GM12878 (cell line): Measurements from ENCODE around the gene TEAD4. TPM values are rescaled to one million over a fixed set of nuclear protein-coding genes. Genes with fewer than 3 reads are reported as not detected.

Source experiments
- ATAC-seq: fragments of 200-7000 bp; cut with Tn5 transposase; 3 replicates; pipeline ENCODE4 v1.9.1; 2020; ENCODE audit warnings: mild to moderate bottlenecking, moderate library complexity
- BruUV-seq: library from RNA; stranded (reverse); fragments of 400-500 nt; replicated peaks from 2 replicates; lab custom pipeline; 2021; lab: Mats Ljungman, UMichigan
- CTCF ChIA-PET: fragments of 300-600 bp; sonication (Branson Sonifier 250); formaldehyde crosslinking; extraction: SDS; loops from one replicate; lab custom pipeline; 2021; ENCODE audit warnings: inconsistent platforms; lab: Yijun Ruan, JAX
- POLR2A ChIA-PET: fragments of 350-600 bp; formaldehyde crosslinking; extraction: SDS; loops from one replicate; lab custom pipeline; 2021; ENCODE audit warnings: inconsistent platforms; lab: Charles Lee
- RAD21 ChIA-PET: fragments of 300-600 bp; sonication (Branson Sonifier 250); formaldehyde crosslinking; loops from one replicate; lab custom pipeline; 2023; ENCODE audit warnings: antibody characterized with exemption; ENCODE audit not compliant: unreplicated experiment; lab: Charles Lee
- SMC1A ChIA-PET: fragments of 300-600 bp; sonication (Branson Sonifier 250); formaldehyde crosslinking; loops from one replicate; lab custom pipeline; 2023; ENCODE audit not compliant: unreplicated experiment, uncharacterized antibody; lab: Charles Lee
- DNase-seq: peaks from one replicate; pipeline ENCODE4 v3.0.0-alpha.2; 2011; ENCODE audit warnings: low read depth, low spot score
- FAIRE-seq: peaks from 3 replicates; lab custom pipeline; 2011; peaks lifted over from hg19 to GRCh38; lab: Jason Lieb, UNC
- H2AFZ ChIP-seq: 2 replicates; pipeline ENCODE4 v1.6.0; 2011; ENCODE audit warnings: low read depth, low read length, control low read depth; ENCODE audit not compliant: control insufficient read depth
- H3K27ac ChIP-seq: 2 replicates; pipeline ENCODE4 v1.5.1; 2011; ENCODE audit warnings: control low read depth; ENCODE audit not compliant: control insufficient read depth, insufficient read depth
- H3K27me3 ChIP-seq, 2 experiments: replicated peaks in 1 of 2; 2 replicates each; pipeline versions ENCODE4 v1.6.0 to v1.6.1; 2011; ENCODE audit warnings: low read length in 1 of 2; ENCODE audit not compliant: control insufficient read depth in 2 of 2, insufficient read depth in 2 of 2
- H3K36me3 ChIP-seq, 2 experiments: 2 replicates each; pipeline ENCODE4 v1.5.1; 2011; ENCODE audit warnings: low read length in 1 of 2; ENCODE audit not compliant: control insufficient read depth in 2 of 2, insufficient read depth in 2 of 2
- H3K4me1 ChIP-seq: 2 replicates; pipeline ENCODE4 v1.6.1; 2011; ENCODE audit warnings: mild to moderate bottlenecking, low read length, moderate library complexity, mixed read lengths; ENCODE audit not compliant: control insufficient read depth, insufficient read depth
- H3K4me2 ChIP-seq: 2 replicates; pipeline ENCODE4 v1.6.0; 2011; ENCODE audit warnings: control low read depth; ENCODE audit not compliant: control insufficient read depth, insufficient read depth
- H3K4me3 ChIP-seq: fragments of 200-600 bp; sonication (generic); 2 replicates; pipeline ENCODE4 v1.5.1; 2016
- H3K79me2 ChIP-seq: 2 replicates; pipeline ENCODE4 v1.6.0; 2011; ENCODE audit warnings: low read length; ENCODE audit not compliant: control insufficient read depth, insufficient read depth
- H3K9ac ChIP-seq: 2 replicates; pipeline ENCODE4 v1.8.0; 2011; ENCODE audit warnings: low read length, control low read depth, mixed read lengths; ENCODE audit not compliant: control insufficient read depth, insufficient read depth
- H3K9me3 ChIP-seq: replicated peaks from 3 replicates; pipeline ENCODE4 v1.5.1; 2011; ENCODE audit warnings: mild to moderate bottlenecking, low read length; ENCODE audit not compliant: control insufficient read depth, insufficient read depth
- H4K20me1 ChIP-seq: 2 replicates; pipeline ENCODE4 v1.6.0; 2011; ENCODE audit not compliant: control insufficient read depth, insufficient read depth
- BACH1 ChIP-seq: fragments of 450-650 bp; IDR thresholded peaks from 2 replicates; pipeline ENCODE4 v1.6.1; 2017; ENCODE audit warnings: mild to moderate bottlenecking, borderline replicate concordance
- CEBPB ChIP-seq, 2 experiments: fragments of 150-350 bp in 1 of 2; IDR thresholded peaks; 2 replicates each; pipeline ENCODE4 v1.6.1; 2012 to 2014; ENCODE audit warnings: low read depth in 2 of 2, low read length in 2 of 2, borderline replicate concordance in 1 of 2, inconsistent platforms in 1 of 2
- EGR1 ChIP-seq, 2 experiments: IDR thresholded peaks; 1 replicate in 1 of 2; 2 replicates in 1 of 2; pipeline ENCODE4 v1.6.1; 2011 to 2012; ENCODE audit warnings: low read depth in 2 of 2, low read length in 2 of 2, borderline replicate concordance in 1 of 2, mild to moderate bottlenecking in 1 of 2, moderate library complexity in 1 of 2
- HDAC6 ChIP-seq: fragments of 200-600 bp; sonication (generic); IDR thresholded peaks from one replicate; pipeline ENCODE4 v1.8.0; 2017; ENCODE audit warnings: antibody characterized with exemption; ENCODE audit not compliant: unreplicated experiment
- IRF5 ChIP-seq: fragments of 450-650 bp; IDR thresholded peaks from 2 replicates; pipeline ENCODE4 v1.6.1; 2017; ENCODE audit warnings: borderline replicate concordance
- KDM1A ChIP-seq: fragments of 200-600 bp; sonication (generic); IDR thresholded peaks from 2 replicates; pipeline ENCODE4 v1.6.1; 2016; ENCODE audit warnings: borderline replicate concordance
- MTA2 ChIP-seq: fragments of 450-650 bp; IDR thresholded peaks from 2 replicates; pipeline ENCODE4 v1.6.1; 2016; ENCODE audit warnings: low read depth, mild to moderate bottlenecking, moderate library complexity
- NR2F1 ChIP-seq: fragments of 450-650 bp; conservative IDR thresholded peaks from 2 replicates; pipeline ENCODE4 v1.6.1; 2017; ENCODE audit warnings: mild to moderate bottlenecking
- RAD21 ChIP-seq: IDR thresholded peaks from 2 replicates; pipeline ENCODE4 v1.6.1; 2011; ENCODE audit warnings: mild to moderate bottlenecking, low read depth, low read length, moderate library complexity; ENCODE audit not compliant: insufficient read depth
- TBL1XR1 ChIP-seq: IDR thresholded peaks from 2 replicates; pipeline ENCODE4 v1.6.1; 2012; ENCODE audit warnings: low read depth, low read length, improper control_type of control experiment
- ZNF24 ChIP-seq: fragments of 450-650 bp; IDR thresholded peaks from 2 replicates; pipeline ENCODE4 v1.6.1; 2017; ENCODE audit warnings: antibody characterized with exemption, mild to moderate bottlenecking
- WGBS: methylation state at CpG from one replicate; pipeline ENCODE4 v1.1.6; 2016; ENCODE audit warnings: low lambda C conversion rate; ENCODE audit not compliant: insufficient replicate concordance, insufficient coverage; ENCODE audit errors: missing lambda C conversion rate; 5-methylcytosine and 5-hydroxymethylcytosine counted together
- in situ Hi-C: fragments of 300-500 bp; cut with MboI; formaldehyde crosslinking; loops from 9 replicates; pipeline ENCODE4 v1.14.3; 2018; ENCODE audit warnings: mixed read lengths
- intact Hi-C: fragments of 100-400 bp; cut with micrococcal nuclease; formaldehyde crosslinking; loops from one replicate; pipeline ENCODE4 v1.14.2; 2022; ENCODE audit not compliant: unreplicated experiment
- polyA plus RNA-seq, 11 experiments: library from polyadenylated mRNA; depleted of rRNA in 4 of 11; unstranded in 6 of 11; stranded (reverse) in 5 of 11; fragments of >200 nt; fragmentation: Nextera tagmentation in 4 of 11; fragmentation: Illumina TruSeq in 1 of 11; extraction: Ambion mirVana in 4 of 11; extraction: Trizol in 1 of 11; gene quantifications; 1 replicate in 1 of 11; 2 replicates in 10 of 11; pipeline versions ENCODE4 v1.2.1 to v1.2.3, GENCODE V29; 2011 to 2016; ENCODE audit warnings: inconsistent platforms in 2 of 11, missing spikeins in 2 of 11, low read depth in 1 of 11
- total RNA-seq, 4 experiments: library from RNA; depleted of rRNA in 3 of 4; stranded (reverse); fragments of >200 nt in 3 of 4; fragmentation: Illumina TruSeq in 1 of 4; extraction: Trizol in 1 of 4; gene quantifications; 2 replicates each; pipeline versions ENCODE4 v1.2.1 to v1.2.3, GENCODE V29; 2013 to 2021
- TF ChIP-seq, protein P1 (sequence below): fragments of 450-650 bp; formaldehyde crosslinking; IDR thresholded peaks from 2 replicates; pipeline ENCODE4 v1.4.0; 2020; ENCODE audit warnings: mild to moderate bottlenecking, moderate library complexity

Gene TEAD4
- total and polyA plus RNA-seq, 10 of the 15 experiments (the other 5 are each of a cell fraction or from before 2014, with no cell fraction given): 0.04 to 0.68 (median 0.31) TPM; not detected in 4

GRCh38 chr12:2980630-2981029, 21.4 kb downstream of the TEAD4 start:
- DNase-seq: no peak
- TF ChIP-seq MTA2 (no peak), IRF5 (no peak), ZNF24 (no peak), BACH1 (no peak), KDM1A (no peak), RAD21 (no peak), NR2F1 (no peak), HDAC6 (no peak), EGR1 (IDR thresholded peaks at IDR 0.05; ENCODE audit: borderline replicate concordance in 1 of 2, low read depth in 2 of 2, low read length in 2 of 2) (no peak), CEBPB (IDR thresholded peaks at IDR 0.05; ENCODE audit: borderline replicate concordance in 1 of 2, low read depth in 2 of 2, low read length in 2 of 2) (no peak), TBL1XR1 (no peak)
- TF ChIP-seq, protein P1, sequence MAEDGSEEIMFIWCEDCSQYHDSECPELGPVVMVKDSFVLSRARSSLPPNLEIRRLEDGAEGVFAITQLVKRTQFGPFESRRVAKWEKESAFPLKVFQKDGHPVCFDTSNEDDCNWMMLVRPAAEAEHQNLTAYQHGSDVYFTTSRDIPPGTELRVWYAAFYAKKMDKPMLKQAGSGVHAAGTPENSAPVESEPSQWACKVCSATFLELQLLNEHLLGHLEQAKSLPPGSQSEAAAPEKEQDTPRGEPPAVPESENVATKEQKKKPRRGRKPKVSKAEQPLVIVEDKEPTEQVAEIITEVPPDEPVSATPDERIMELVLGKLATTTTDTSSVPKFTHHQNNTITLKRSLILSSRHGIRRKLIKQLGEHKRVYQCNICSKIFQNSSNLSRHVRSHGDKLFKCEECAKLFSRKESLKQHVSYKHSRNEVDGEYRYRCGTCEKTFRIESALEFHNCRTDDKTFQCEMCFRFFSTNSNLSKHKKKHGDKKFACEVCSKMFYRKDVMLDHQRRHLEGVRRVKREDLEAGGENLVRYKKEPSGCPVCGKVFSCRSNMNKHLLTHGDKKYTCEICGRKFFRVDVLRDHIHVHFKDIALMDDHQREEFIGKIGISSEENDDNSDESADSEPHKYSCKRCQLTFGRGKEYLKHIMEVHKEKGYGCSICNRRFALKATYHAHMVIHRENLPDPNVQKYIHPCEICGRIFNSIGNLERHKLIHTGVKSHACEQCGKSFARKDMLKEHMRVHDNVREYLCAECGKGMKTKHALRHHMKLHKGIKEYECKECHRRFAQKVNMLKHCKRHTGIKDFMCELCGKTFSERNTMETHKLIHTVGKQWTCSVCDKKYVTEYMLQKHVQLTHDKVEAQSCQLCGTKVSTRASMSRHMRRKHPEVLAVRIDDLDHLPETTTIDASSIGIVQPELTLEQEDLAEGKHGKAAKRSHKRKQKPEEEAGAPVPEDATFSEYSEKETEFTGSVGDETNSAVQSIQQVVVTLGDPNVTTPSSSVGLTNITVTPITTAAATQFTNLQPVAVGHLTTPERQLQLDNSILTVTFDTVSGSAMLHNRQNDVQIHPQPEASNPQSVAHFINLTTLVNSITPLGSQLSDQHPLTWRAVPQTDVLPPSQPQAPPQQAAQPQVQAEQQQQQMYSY (CRISPR knock-in tag): no peak
- no peak overlapping the region for H3K27ac ChIP-seq
- H3K27me3 ChIP-seq: no peaks in the 10 kb centered on the region; a peak in 1 of 4 replicates
- no peak overlapping the region for H3K9ac ChIP-seq
- FAIRE-seq: no peak
- no peak overlapping the region for H3K4me2 ChIP-seq
- H3K9me3 ChIP-seq: no peaks in the 10 kb centered on the region
- no peak overlapping the region for H2AFZ ChIP-seq
- in situ Hi-C loops: no loop called here
- H3K4me3 ChIP-seq: no peak overlapping the region
- H4K20me1 ChIP-seq: no peaks in the 10 kb centered on the region
- no peak for ATAC-seq
- H3K36me3 ChIP-seq: no peaks in the 10 kb centered on the region
- ChIA-PET RAD21 (no interaction called here), CTCF (no interaction called here), POLR2A (no interaction called here), SMC1A (no interaction called here)
- H3K4me1 ChIP-seq: no peaks in the 10 kb centered on the region
- H3K79me2 ChIP-seq: no peaks in the 10 kb centered on the region
- intact Hi-C loops: no loop called here
- no TSS peak for BruUV-seq
- WGBS: 65% methylated on average over 7 of the region's 7 CpGs
